ENCODE results near the gene CD99. TPM values are rescaled to one million over a fixed set of nuclear protein-coding genes. Genes with fewer than 3 reads are reported as not detected.
A peak's percentile ranks its signal among the peaks of the same experiment; 100 is the strongest.
"Not testable (repeated sequence)": the region's sequence is repeated elsewhere in the genome, so short reads cannot be mapped to it uniquely, and the experiment has no call there.

Gene CD99
- polyA plus RNA-seq, 3 donors, result 159 to 217 (median 184) TPM

- H3K9me3 ChIP-seq (replicated peaks in 1 of 2; ENCODE audit: control insufficient read depth in 1 of 2, insufficient read depth in 1 of 2, low read length in 2 of 2), result no peaks in the 10 kb centered on the region
- Mint-ChIP-seq H3K9me3 (peaks cover 0 to 2% (median 0%) of the 10 kb centered on the region in 7 donors), H3K36me3 (peaks cover 83 to 95% of the 10 kb centered on the region in 2 donors), H3K4me3 (no peak overlapping the region), H3K27ac (peak overlapping the region in 2 of 7 donors; percentile 27 to 37), H3K4me1 (no peaks in the 10 kb centered on the region), H3K27me3 (ENCODE audit: low read depth in 3 of 3) (no peaks in the 10 kb centered on the region)
- no peak overlapping the region for H2AFZ ChIP-seq (ENCODE audit: insufficient read depth, low read depth, low read length, poor library complexity, severe bottlenecking)
- H3K79me2 ChIP-seq (ENCODE audit: insufficient read depth, low read length), result no peaks in the 10 kb centered on the region
- TF ChIP-seq, protein P1, sequence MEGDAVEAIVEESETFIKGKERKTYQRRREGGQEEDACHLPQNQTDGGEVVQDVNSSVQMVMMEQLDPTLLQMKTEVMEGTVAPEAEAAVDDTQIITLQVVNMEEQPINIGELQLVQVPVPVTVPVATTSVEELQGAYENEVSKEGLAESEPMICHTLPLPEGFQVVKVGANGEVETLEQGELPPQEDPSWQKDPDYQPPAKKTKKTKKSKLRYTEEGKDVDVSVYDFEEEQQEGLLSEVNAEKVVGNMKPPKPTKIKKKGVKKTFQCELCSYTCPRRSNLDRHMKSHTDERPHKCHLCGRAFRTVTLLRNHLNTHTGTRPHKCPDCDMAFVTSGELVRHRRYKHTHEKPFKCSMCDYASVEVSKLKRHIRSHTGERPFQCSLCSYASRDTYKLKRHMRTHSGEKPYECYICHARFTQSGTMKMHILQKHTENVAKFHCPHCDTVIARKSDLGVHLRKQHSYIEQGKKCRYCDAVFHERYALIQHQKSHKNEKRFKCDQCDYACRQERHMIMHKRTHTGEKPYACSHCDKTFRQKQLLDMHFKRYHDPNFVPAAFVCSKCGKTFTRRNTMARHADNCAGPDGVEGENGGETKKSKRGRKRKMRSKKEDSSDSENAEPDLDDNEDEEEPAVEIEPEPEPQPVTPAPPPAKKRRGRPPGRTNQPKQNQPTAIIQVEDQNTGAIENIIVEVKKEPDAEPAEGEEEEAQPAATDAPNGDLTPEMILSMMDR (IDR thresholded peaks at IDR 0.05), result no peak
- WGBS (ENCODE audit: insufficient coverage), result no CpG with 5 or more reads among the region's 10 CpGs
- no peak overlapping the region for H3K4me2 ChIP-seq (replicated peaks; ENCODE audit: extremely low read depth, low read length, poor library complexity, severe bottlenecking)
- no peaks in the 10 kb centered on the region for H3K4me1 ChIP-seq (ENCODE audit: control insufficient read depth in 1 of 2, insufficient read depth in 2 of 2, low read length in 2 of 2)
- no peak overlapping the region for H3K4me3 ChIP-seq (replicated peaks in 1 of 3; ENCODE audit: low read depth in 2 of 3, low read length in 3 of 3)
- H3K36me3 ChIP-seq (replicated peaks in 1 of 2; ENCODE audit: control insufficient read depth in 1 of 2, insufficient read depth in 2 of 2, low read length in 2 of 2), result peaks cover 81 to 97% of the 10 kb centered on the region in 2 donors
- no peaks in the 10 kb centered on the region for H3K27me3 ChIP-seq (ENCODE audit: control insufficient read depth in 2 of 2, insufficient read depth in 2 of 2, low read length in 2 of 2)
- H4K20me1 ChIP-seq (ENCODE audit: insufficient read depth, low read length), result no peaks in the 10 kb centered on the region
- no peak overlapping the region for H3K9ac ChIP-seq (ENCODE audit: insufficient read depth, low read length, poor library complexity, severe bottlenecking)
- no peak overlapping the region for H3K27ac ChIP-seq (ENCODE audit: low read depth in 1 of 2, low read length in 2 of 2)
- no peak for DNase-seq
- intact Hi-C loops (cut with micrococcal nuclease), result loop anchor here in 1 of 2 donors (5.0 kb wide), 1 partner anchor 73 kb away; no protein-coding TSS in a partner anchor
Measured at GRCh38 chrX:2719774-2720447, 28.8 kb downstream of the CD99 start.

- Histone ChIP-seq H3K79me2 (ENCODE audit: insufficient read depth, low read length) (no peaks in the 10 kb centered on the region), H3K9me3 (replicated peaks in 1 of 2; ENCODE audit: control insufficient read depth in 1 of 2, insufficient read depth in 1 of 2, low read length in 2 of 2) (no peaks in the 10 kb centered on the region), H3K36me3 (replicated peaks in 1 of 2; ENCODE audit: control insufficient read depth in 1 of 2, insufficient read depth in 2 of 2, low read length in 2 of 2) (peaks cover 70 to 96% of the 10 kb centered on the region in 2 donors), H3K4me3 (replicated peaks in 1 of 3; ENCODE audit: low read depth in 2 of 3, low read length in 3 of 3) (no peak overlapping the region), H3K27me3 (ENCODE audit: control insufficient read depth in 2 of 2, insufficient read depth in 2 of 2, low read length in 2 of 2) (no peaks in the 10 kb centered on the region), H3K9ac (ENCODE audit: insufficient read depth, low read length, poor library complexity, severe bottlenecking) (no peak overlapping the region), H4K20me1 (ENCODE audit: insufficient read depth, low read length) (no peaks in the 10 kb centered on the region), H3K27ac (ENCODE audit: low read depth in 1 of 2, low read length in 2 of 2) (peak overlapping the region in 1 of 2 donors; percentile 29), H3K4me2 (replicated peaks; ENCODE audit: extremely low read depth, low read length, poor library complexity, severe bottlenecking) (no peak overlapping the region), H2AFZ (ENCODE audit: insufficient read depth, low read depth, low read length, poor library complexity, severe bottlenecking) (no peak overlapping the region), H3K4me1 (ENCODE audit: control insufficient read depth in 1 of 2, insufficient read depth in 2 of 2, low read length in 2 of 2) (no peaks in the 10 kb centered on the region)
- intact Hi-C loops (cut with micrococcal nuclease), result no loop called here
- peaks cover 79 to 93% of the 10 kb centered on the region in 2 donors for H3K36me3 Mint-ChIP-seq
- WGBS (ENCODE audit: insufficient coverage), result 67% methylated on average over 5 of the region's 20 CpGs
- TF ChIP-seq, protein P1 (IDR thresholded peaks at IDR 0.05), result no peak
- no peak overlapping the region for H3K4me3 Mint-ChIP-seq
- H3K4me1 Mint-ChIP-seq, result no peaks in the 10 kb centered on the region
- no peak for DNase-seq
- H3K27ac Mint-ChIP-seq, result peak overlapping the region in 5 of 7 donors; percentile 33 to 68 (median 41)
- peaks cover 0 to 4% (median 0%) of the 10 kb centered on the region in 7 donors for H3K9me3 Mint-ChIP-seq
- no peaks in the 10 kb centered on the region for H3K27me3 Mint-ChIP-seq (ENCODE audit: low read depth in 3 of 3)
Measured at GRCh38 chrX:2723286-2723879, 32.3 kb downstream of the CD99 start.

- Mint-ChIP-seq H3K36me3 (peaks cover 78 to 93% of the 10 kb centered on the region in 2 donors), H3K27ac (peak overlapping the region in 1 of 7 donors; percentile 55)
- H3K4me2 ChIP-seq (replicated peaks; ENCODE audit: extremely low read depth, low read length, poor library complexity, severe bottlenecking); H2AFZ ChIP-seq (ENCODE audit: insufficient read depth, low read depth, low read length, poor library complexity, severe bottlenecking); H3K27ac ChIP-seq (ENCODE audit: low read depth in 1 of 2, low read length in 2 of 2); H4K20me1 ChIP-seq (ENCODE audit: insufficient read depth, low read length); H3K79me2 ChIP-seq (ENCODE audit: insufficient read depth, low read length); H3K4me3 ChIP-seq (replicated peaks in 1 of 3; ENCODE audit: low read depth in 2 of 3, low read length in 3 of 3); H3K4me1 Mint-ChIP-seq; H3K4me1 ChIP-seq (ENCODE audit: control insufficient read depth in 1 of 2, insufficient read depth in 2 of 2, low read length in 2 of 2); H3K9me3 Mint-ChIP-seq; H3K9ac ChIP-seq (ENCODE audit: insufficient read depth, low read length, poor library complexity, severe bottlenecking); H3K27me3 Mint-ChIP-seq (ENCODE audit: low read depth in 3 of 3); H3K27me3 ChIP-seq (ENCODE audit: control insufficient read depth in 2 of 2, insufficient read depth in 2 of 2, low read length in 2 of 2); DNase-seq; intact Hi-C loops (cut with micrococcal nuclease); H3K9me3 ChIP-seq (replicated peaks in 1 of 2; ENCODE audit: control insufficient read depth in 1 of 2, insufficient read depth in 1 of 2, low read length in 2 of 2); H3K4me3 Mint-ChIP-seq: not testable (repeated sequence)
- WGBS (ENCODE audit: insufficient coverage), result 79% methylated on average over 7 of the region's 11 CpGs
- peaks cover 52 to 86% of the 10 kb centered on the region in 2 donors for H3K36me3 ChIP-seq (replicated peaks in 1 of 2; ENCODE audit: control insufficient read depth in 1 of 2, insufficient read depth in 2 of 2, low read length in 2 of 2)
Measured at GRCh38 chrX:2727264-2727663, 36.2 kb downstream of the CD99 start.

Data from CD14-positive monocyte (primary cell).